CD8-positive, alpha-beta memory T cell (primary cell): ENCODE results near the gene EXOSC6. TPM values are rescaled to one million over a fixed set of nuclear protein-coding genes. Genes with fewer than 3 reads are reported as not detected.
"Not testable (repeated sequence)": the region's sequence is repeated elsewhere in the genome, so short reads cannot be mapped to it uniquely, and the experiment has no call there.

Experiments
- CTCF ChIA-PET: fragments of 350-600 bp; sonication (Branson Sonifier 250); formaldehyde crosslinking; loops from one replicate; lab custom pipeline; 2021; ENCODE audit warnings: antibody characterized with exemption; lab: Charles Lee
- POLR2A ChIA-PET: fragments of 350-600 bp; sonication (Branson Sonifier 250); formaldehyde crosslinking; loops from one replicate; lab custom pipeline; 2021; ENCODE audit warnings: antibody characterized with exemption; lab: Charles Lee
- DNase-seq, 5 donors: peaks; one replicate each; pipeline versions ENCODE4 v3.0.0 to v3.0.0-alpha.2; 2020 to 2022; ENCODE audit warnings: mixed read lengths in 1 of 5
- H3K27ac ChIP-seq: one replicate; pipeline ENCODE4 v1.7.0; 2013; ENCODE audit warnings: low read depth, mild to moderate bottlenecking, low read length, moderate library complexity
- H3K27me3 ChIP-seq: 2 replicates; pipeline ENCODE4 v1.7.0; 2013; ENCODE audit warnings: low read length, mild to moderate bottlenecking; ENCODE audit not compliant: insufficient read depth, poor library complexity, severe bottlenecking
- H3K36me3 ChIP-seq: 2 replicates; pipeline ENCODE4 v1.7.0; 2013; ENCODE audit warnings: mild to moderate bottlenecking, low read length, moderate library complexity; ENCODE audit not compliant: insufficient read depth
- H3K4me1 ChIP-seq: 2 replicates; pipeline ENCODE4 v1.7.0; 2013; ENCODE audit warnings: mild to moderate bottlenecking, low read length, moderate library complexity; ENCODE audit not compliant: insufficient read depth
- H3K4me3 ChIP-seq: 2 replicates; pipeline ENCODE4 v1.7.0; 2013; ENCODE audit warnings: mild to moderate bottlenecking, low read length
- H3K9me3 ChIP-seq: 2 replicates; pipeline ENCODE4 v1.7.0; 2013; ENCODE audit warnings: mild to moderate bottlenecking, low read length
- H3K27ac Mint-ChIP-seq, 8 donors: one replicate each; pipeline ENCODE4 v1.8.0; 2020 to 2021; ENCODE audit warnings: mixed read lengths in 8 of 8, mild to moderate bottlenecking in 6 of 8, inconsistent platforms in 3 of 8, moderate library complexity in 3 of 8
- H3K27me3 Mint-ChIP-seq, 2 donors: one replicate each; pipeline ENCODE4 v1.8.0; 2020 to 2021; ENCODE audit warnings: mixed read lengths in 2 of 2, mild to moderate bottlenecking in 1 of 2, moderate library complexity in 1 of 2
- H3K36me3 Mint-ChIP-seq, 3 donors: one replicate each; pipeline ENCODE4 v1.8.0; 2020 to 2021; ENCODE audit warnings: mixed read lengths in 3 of 3, inconsistent platforms in 1 of 3, mild to moderate bottlenecking in 1 of 3
- H3K4me1 Mint-ChIP-seq, 3 donors: one replicate each; pipeline ENCODE4 v1.8.0; 2020 to 2021; ENCODE audit warnings: mixed read lengths in 3 of 3, inconsistent platforms in 1 of 3, mild to moderate bottlenecking in 1 of 3
- H3K4me3 Mint-ChIP-seq, 7 donors: one replicate each; pipeline ENCODE4 v1.8.0; 2020 to 2021; ENCODE audit warnings: mixed read lengths in 7 of 7, mild to moderate bottlenecking in 6 of 7, moderate library complexity in 4 of 7, inconsistent platforms in 2 of 7
- H3K9me3 Mint-ChIP-seq, 5 donors: one replicate each; pipeline ENCODE4 v1.8.0; 2020 to 2022; ENCODE audit warnings: mixed read lengths in 5 of 5, mild to moderate bottlenecking in 3 of 5, moderate library complexity in 2 of 5, inconsistent platforms in 1 of 5
- polyA plus RNA-seq: library from polyadenylated mRNA; unstranded; fragments of 300-500 nt; fragmentation: Illumina TruSeq; gene quantifications from one replicate; pipeline ENCODE4 v1.2.3, GENCODE V29; 2021
- total RNA-seq, 2 experiments: library from RNA; stranded (reverse); gene quantifications; one replicate each; pipeline ENCODE4 v1.2.3, GENCODE V29; 2021

Gene EXOSC6
- total and polyA plus RNA-seq, 3 experiments from 2014 or later, result 14.3 to 44.5 (median 43.1) TPM

GRCh38 chr16:70225430-70225829, 26.3 kb downstream of the EXOSC6 start:
- H3K9me3 Mint-ChIP-seq, H3K36me3 ChIP-seq, CTCF ChIA-PET, H3K9me3 ChIP-seq, H3K27me3 ChIP-seq, H3K27me3 Mint-ChIP-seq, POLR2A ChIA-PET, H3K27ac Mint-ChIP-seq, H3K27ac ChIP-seq, DNase-seq, H3K4me1 Mint-ChIP-seq, H3K4me1 ChIP-seq, H3K4me3 Mint-ChIP-seq, H3K4me3 ChIP-seq: not testable (repeated sequence)
- H3K36me3 Mint-ChIP-seq, result peaks cover 0 to 57% (median 6%) of the 10 kb centered on the region in 3 donors

- CTCF ChIA-PET, H3K27me3 Mint-ChIP-seq, H3K36me3 ChIP-seq, H3K9me3 ChIP-seq, H3K4me3 ChIP-seq, H3K9me3 Mint-ChIP-seq, POLR2A ChIA-PET, H3K4me3 Mint-ChIP-seq, H3K27ac Mint-ChIP-seq, DNase-seq, H3K27me3 ChIP-seq, H3K4me1 Mint-ChIP-seq, H3K27ac ChIP-seq, H3K4me1 ChIP-seq: not testable (repeated sequence)
- peaks cover 0 to 60% (median 6%) of the 10 kb centered on the region in 3 donors for H3K36me3 Mint-ChIP-seq
Observed at GRCh38 chr16:70224645-70225044, 27.1 kb downstream of the EXOSC6 start.

GRCh38 chr16:70223971-70224513, 27.7 kb downstream of the EXOSC6 start:
- Mint-ChIP-seq H3K27ac (peak overlapping the region in 3 of 8 donors; percentile 36 to 72 (median 42)), H3K36me3 (peaks cover 0 to 60% (median 9%) of the 10 kb centered on the region in 3 donors)
- H3K9me3 Mint-ChIP-seq, POLR2A ChIA-PET, H3K4me3 Mint-ChIP-seq, H3K4me3 ChIP-seq, H3K27ac ChIP-seq, DNase-seq, H3K27me3 ChIP-seq, H3K9me3 ChIP-seq, H3K4me1 Mint-ChIP-seq, H3K36me3 ChIP-seq, CTCF ChIA-PET, H3K27me3 Mint-ChIP-seq, H3K4me1 ChIP-seq: not testable (repeated sequence)

GRCh38 chr16:70223216-70223615, 28.5 kb downstream of the EXOSC6 start:
- CTCF ChIA-PET, DNase-seq, H3K27me3 Mint-ChIP-seq, H3K27ac ChIP-seq, H3K36me3 ChIP-seq, H3K9me3 ChIP-seq, H3K4me3 ChIP-seq, POLR2A ChIA-PET, H3K4me1 Mint-ChIP-seq, H3K9me3 Mint-ChIP-seq, H3K27me3 ChIP-seq, H3K4me3 Mint-ChIP-seq, H3K4me1 ChIP-seq: not testable (repeated sequence)
- Mint-ChIP-seq H3K27ac (peak overlapping the region in 5 of 8 donors; percentile 42 to 88 (median 68)), H3K36me3 (peaks cover 0 to 62% (median 9%) of the 10 kb centered on the region in 3 donors)

- H3K27ac ChIP-seq, H3K27me3 Mint-ChIP-seq, H3K9me3 ChIP-seq, H3K27me3 ChIP-seq, DNase-seq, H3K4me1 Mint-ChIP-seq, POLR2A ChIA-PET, H3K9me3 Mint-ChIP-seq, H3K4me3 Mint-ChIP-seq, CTCF ChIA-PET, H3K4me1 ChIP-seq, H3K4me3 ChIP-seq, H3K36me3 ChIP-seq: not testable (repeated sequence)
- Mint-ChIP-seq H3K27ac (peak overlapping the region in 4 of 8 donors; percentile 9 to 63 (median 40)), H3K36me3 (peaks cover 0 to 59% (median 9%) of the 10 kb centered on the region in 3 donors)
Observed at GRCh38 chr16:70222574-70222973, 29.2 kb downstream of the EXOSC6 start.

GRCh38 chr16:70218586-70218985, 33.2 kb downstream of the EXOSC6 start:
- peaks cover 0 to 50% (median 7%) of the 10 kb centered on the region in 3 donors for H3K36me3 Mint-ChIP-seq
- POLR2A ChIA-PET, H3K27ac Mint-ChIP-seq, H3K4me3 ChIP-seq, H3K4me3 Mint-ChIP-seq, H3K36me3 ChIP-seq, H3K4me1 ChIP-seq, H3K9me3 ChIP-seq, DNase-seq, H3K4me1 Mint-ChIP-seq, H3K27me3 Mint-ChIP-seq, H3K9me3 Mint-ChIP-seq, CTCF ChIA-PET, H3K27me3 ChIP-seq, H3K27ac ChIP-seq: not testable (repeated sequence)

GRCh38 chr16:70206382-70206781, 45.4 kb downstream of the EXOSC6 start:
- H3K36me3 ChIP-seq, DNase-seq, H3K27me3 ChIP-seq, CTCF ChIA-PET, H3K27me3 Mint-ChIP-seq, H3K4me1 ChIP-seq, H3K9me3 Mint-ChIP-seq, H3K4me1 Mint-ChIP-seq, H3K4me3 ChIP-seq, H3K9me3 ChIP-seq, H3K27ac ChIP-seq, H3K4me3 Mint-ChIP-seq, POLR2A ChIA-PET: not testable (repeated sequence)
- peak overlapping the region in 1 of 8 donors; percentile 16 for H3K27ac Mint-ChIP-seq
- H3K36me3 Mint-ChIP-seq, result peaks cover 0 to 31% (median 3%) of the 10 kb centered on the region in 3 donors

GRCh38 chr16:70204668-70205405, 46.9 kb downstream of the EXOSC6 start:
- H3K27me3 ChIP-seq, H3K27ac Mint-ChIP-seq, POLR2A ChIA-PET, H3K4me1 Mint-ChIP-seq, H3K27ac ChIP-seq, DNase-seq, H3K27me3 Mint-ChIP-seq, H3K4me3 Mint-ChIP-seq, H3K4me3 ChIP-seq, H3K36me3 ChIP-seq, H3K4me1 ChIP-seq, CTCF ChIA-PET, H3K9me3 Mint-ChIP-seq, H3K9me3 ChIP-seq: not testable (repeated sequence)
- peaks cover 0 to 21% (median 3%) of the 10 kb centered on the region in 3 donors for H3K36me3 Mint-ChIP-seq
